Measurements from ENCODE around the gene PLPPR3.
A peak's percentile ranks its signal among the peaks of the same experiment; 100 is the strongest.

Gene PLPPR3

GRCh38 chr19:801030-801860 lies 20.5 kb downstream of the PLPPR3 start:
- peak; percentile 3 for ATAC-seq
- TF ChIP-seq ARNTL (CRISPR knock-in tag; IDR thresholded peaks at IDR 0.05; ENCODE audit: borderline replicate concordance, low read depth) (no peak), ZFP3 (CRISPR knock-in tag; IDR thresholded peaks at IDR 0.05) (no peak), ZFP30 (CRISPR knock-in tag; IDR thresholded peaks at IDR 0.05) (no peak), TSHZ2 (CRISPR knock-in tag; IDR thresholded peaks at IDR 0.05) (no peak), ZNF565 (CRISPR knock-in tag; conservative IDR thresholded peaks at IDR 0.05; ENCODE audit: low read depth) (no peak), ZNF8 (CRISPR knock-in tag; IDR thresholded peaks at IDR 0.05) (no peak), RARB (CRISPR knock-in tag; IDR thresholded peaks at IDR 0.05) (no peak), ISL1 (CRISPR knock-in tag; IDR thresholded peaks at IDR 0.05) (no peak), ESRRG (CRISPR knock-in tag; IDR thresholded peaks at IDR 0.05) (no peak), ZNF70 (CRISPR knock-in tag; IDR thresholded peaks at IDR 0.05) (no peak)
- TF ChIP-seq, protein P1, sequence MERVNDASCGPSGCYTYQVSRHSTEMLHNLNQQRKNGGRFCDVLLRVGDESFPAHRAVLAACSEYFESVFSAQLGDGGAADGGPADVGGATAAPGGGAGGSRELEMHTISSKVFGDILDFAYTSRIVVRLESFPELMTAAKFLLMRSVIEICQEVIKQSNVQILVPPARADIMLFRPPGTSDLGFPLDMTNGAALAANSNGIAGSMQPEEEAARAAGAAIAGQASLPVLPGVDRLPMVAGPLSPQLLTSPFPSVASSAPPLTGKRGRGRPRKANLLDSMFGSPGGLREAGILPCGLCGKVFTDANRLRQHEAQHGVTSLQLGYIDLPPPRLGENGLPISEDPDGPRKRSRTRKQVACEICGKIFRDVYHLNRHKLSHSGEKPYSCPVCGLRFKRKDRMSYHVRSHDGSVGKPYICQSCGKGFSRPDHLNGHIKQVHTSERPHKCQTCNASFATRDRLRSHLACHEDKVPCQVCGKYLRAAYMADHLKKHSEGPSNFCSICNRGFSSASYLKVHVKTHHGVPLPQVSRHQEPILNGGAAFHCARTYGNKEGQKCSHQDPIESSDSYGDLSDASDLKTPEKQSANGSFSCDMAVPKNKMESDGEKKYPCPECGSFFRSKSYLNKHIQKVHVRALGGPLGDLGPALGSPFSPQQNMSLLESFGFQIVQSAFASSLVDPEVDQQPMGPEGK (CRISPR knock-in tag; IDR thresholded peaks at IDR 0.05; ENCODE audit: borderline replicate concordance) = no peak
- TF ChIP-seq, protein P2, sequence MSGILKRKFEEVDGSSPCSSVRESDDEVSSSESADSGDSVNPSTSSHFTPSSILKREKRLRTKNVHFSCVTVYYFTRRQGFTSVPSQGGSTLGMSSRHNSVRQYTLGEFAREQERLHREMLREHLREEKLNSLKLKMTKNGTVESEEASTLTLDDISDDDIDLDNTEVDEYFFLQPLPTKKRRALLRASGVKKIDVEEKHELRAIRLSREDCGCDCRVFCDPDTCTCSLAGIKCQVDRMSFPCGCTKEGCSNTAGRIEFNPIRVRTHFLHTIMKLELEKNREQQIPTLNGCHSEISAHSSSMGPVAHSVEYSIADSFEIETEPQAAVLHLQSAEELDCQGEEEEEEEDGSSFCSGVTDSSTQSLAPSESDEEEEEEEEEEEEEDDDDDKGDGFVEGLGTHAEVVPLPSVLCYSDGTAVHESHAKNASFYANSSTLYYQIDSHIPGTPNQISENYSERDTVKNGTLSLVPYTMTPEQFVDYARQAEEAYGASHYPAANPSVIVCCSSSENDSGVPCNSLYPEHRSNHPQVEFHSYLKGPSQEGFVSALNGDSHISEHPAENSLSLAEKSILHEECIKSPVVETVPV (CRISPR knock-in tag; IDR thresholded peaks at IDR 0.05) = no peak
- TF ChIP-seq, protein P3, sequence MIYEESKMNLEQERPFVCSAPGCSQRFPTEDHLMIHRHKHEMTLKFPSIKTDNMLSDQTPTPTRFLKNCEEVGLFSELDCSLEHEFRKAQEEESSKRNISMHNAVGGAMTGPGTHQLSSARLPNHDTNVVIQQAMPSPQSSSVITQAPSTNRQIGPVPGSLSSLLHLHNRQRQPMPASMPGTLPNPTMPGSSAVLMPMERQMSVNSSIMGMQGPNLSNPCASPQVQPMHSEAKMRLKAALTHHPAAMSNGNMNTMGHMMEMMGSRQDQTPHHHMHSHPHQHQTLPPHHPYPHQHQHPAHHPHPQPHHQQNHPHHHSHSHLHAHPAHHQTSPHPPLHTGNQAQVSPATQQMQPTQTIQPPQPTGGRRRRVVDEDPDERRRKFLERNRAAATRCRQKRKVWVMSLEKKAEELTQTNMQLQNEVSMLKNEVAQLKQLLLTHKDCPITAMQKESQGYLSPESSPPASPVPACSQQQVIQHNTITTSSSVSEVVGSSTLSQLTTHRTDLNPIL (CRISPR knock-in tag; IDR thresholded peaks at IDR 0.05; ENCODE audit: low read depth) = no peak

GRCh38 chr19:800360-801029 lies 21.3 kb downstream of the PLPPR3 start:
- TF ChIP-seq ZNF565 (CRISPR knock-in tag; conservative IDR thresholded peaks at IDR 0.05; ENCODE audit: low read depth) (no peak), TSHZ2 (CRISPR knock-in tag; IDR thresholded peaks at IDR 0.05) (no peak), PPARA (CRISPR knock-in tag; IDR thresholded peaks at IDR 0.05; ENCODE audit: borderline replicate concordance) (no peak), BACH2 (CRISPR knock-in tag; IDR thresholded peaks at IDR 0.05; ENCODE audit: borderline replicate concordance) (no peak), TCF4 (CRISPR knock-in tag; IDR thresholded peaks at IDR 0.05; ENCODE audit: borderline replicate concordance) (no peak), SNAI2 (CRISPR knock-in tag; IDR thresholded peaks at IDR 0.05) (no peak), GLIS3 (CRISPR knock-in tag; IDR thresholded peaks at IDR 0.05) (no peak), TOX (CRISPR knock-in tag; IDR thresholded peaks at IDR 0.05; ENCODE audit: borderline replicate concordance) (no peak), ZFP3 (CRISPR knock-in tag; IDR thresholded peaks at IDR 0.05) (no peak), ZNF8 (CRISPR knock-in tag; IDR thresholded peaks at IDR 0.05) (no peak), OSR1 (CRISPR knock-in tag; IDR thresholded peaks at IDR 0.05) (no peak), ZNF70 (CRISPR knock-in tag; IDR thresholded peaks at IDR 0.05) (no peak), ESRRG (CRISPR knock-in tag; IDR thresholded peaks at IDR 0.05) (no peak), CSDC2 (CRISPR knock-in tag; IDR thresholded peaks at IDR 0.05) (no peak), ZC3H10 (CRISPR knock-in tag; IDR thresholded peaks at IDR 0.05) (no peak), POU6F1 (CRISPR knock-in tag; IDR thresholded peaks at IDR 0.05; ENCODE audit: borderline replicate concordance, low read depth) (no peak)
- TF ChIP-seq, protein P1 (CRISPR knock-in tag; IDR thresholded peaks at IDR 0.05; ENCODE audit: borderline replicate concordance) = no peak
- ATAC-seq = no peak

All from SK-N-SH treated with all-trans-retinoic acid at 6 μM for 48 hours (cell line).